HL-60 (cell line): ENCODE data around the gene ZFAND6.

ENCODE experiments used
- DNase-seq, 2 experiments: peaks; one replicate each; pipeline ENCODE4 v3.0.0-alpha.2; 2010 to 2020; ENCODE audit warnings: low read depth in 1 of 2, low spot score in 1 of 2
- H3K27ac ChIP-seq: fragments of 250-450 bp; sonication (Bioruptor Pico); replicated peaks from 2 replicates; pipeline ENCODE4 v1.5.1; 2020; ENCODE audit warnings: mild to moderate bottlenecking, moderate library complexity
- H3K27me3 ChIP-seq: fragments of 250-450 bp; sonication (Bioruptor Pico); 2 replicates; pipeline ENCODE4 v1.5.1; 2021; ENCODE audit warnings: mild to moderate bottlenecking, moderate library complexity; ENCODE audit not compliant: insufficient read depth, poor library complexity, severe bottlenecking
- H3K4me3 ChIP-seq: replicated peaks from 2 replicates; pipeline ENCODE4 v1.5.1; 2011; ENCODE audit warnings: mild to moderate bottlenecking, control low read depth, low read length; ENCODE audit not compliant: insufficient read depth
- CTCF ChIP-seq: IDR thresholded peaks from one replicate; pipeline ENCODE4 v1.5.1; 2011; ENCODE audit warnings: low read length, control low read depth, inconsistent platforms; ENCODE audit not compliant: insufficient read depth
- GABPA ChIP-seq: IDR thresholded peaks from 2 replicates; pipeline ENCODE4 v1.6.1; 2012; ENCODE audit warnings: low read depth
- POLR2AphosphoS5 ChIP-seq: IDR thresholded peaks from 2 replicates; pipeline ENCODE4 v1.6.1; 2012; ENCODE audit warnings: low read depth
- REST ChIP-seq: IDR thresholded peaks from 2 replicates; pipeline ENCODE4 v1.6.1; 2012; ENCODE audit warnings: low read depth; ENCODE audit not compliant: insufficient replicate concordance
- SPI1 ChIP-seq: IDR thresholded peaks from 2 replicates; pipeline ENCODE4 v1.6.1; 2012; ENCODE audit warnings: low read depth, mild to moderate bottlenecking, borderline replicate concordance

ZFAND6 gene

GRCh38 chr15:80071652-80072051 is 12.2 kb downstream of the ZFAND6 start:
- Histone ChIP-seq H3K27me3 (no peaks in the 10 kb centered on the region), H3K4me3 (peak overlapping the region; percentile 33; the same call in 1 of the 2 replicates), H3K27ac (peak overlapping the region; percentile 53)
- no peak for DNase-seq
- TF ChIP-seq GABPA (no peak), SPI1 (no peak), CTCF (no peak), POLR2AphosphoS5 (no peak), REST (no peak)

GRCh38 chr15:80072285-80072994 is 13.0 kb downstream of the ZFAND6 start:
- Histone ChIP-seq H3K27ac (peak overlapping the region; percentile 53), H3K27me3 (no peaks in the 10 kb centered on the region), H3K4me3 (peak overlapping the region; percentile 56)
- TF ChIP-seq CTCF: no peak
- DNase-seq: peak; percentile 69 to 71

- no peak for TF ChIP-seq REST
- TF ChIP-seq POLR2AphosphoS5: no peak
- no peak for TF ChIP-seq CTCF
- no peak for TF ChIP-seq GABPA
- no peak for TF ChIP-seq SPI1
- H3K4me3 ChIP-seq: no peak overlapping the region
- no peaks in the 10 kb centered on the region for H3K27me3 ChIP-seq
- no peak for DNase-seq
- no peak overlapping the region for H3K27ac ChIP-seq
These were observed 13.7 kb downstream of the ZFAND6 start for GRCh38 chr15:80073197-80073596.
